OCI-LY1 (cell line): ENCODE measurements around the gene BOC.

Experiments
- CTCF ChIP-seq: fragments of 200-600 bp; sonication (generic), shearing (Covaris generic); IDR thresholded peaks from 2 replicates; pipeline ENCODE4 v1.5.1; 2017; ENCODE audit warnings: mild to moderate bottlenecking, antibody characterized with exemption, low read length, moderate library complexity, mixed read lengths
- EZH2 ChIP-seq: fragments of 200-600 bp; sonication (generic), shearing (Covaris generic); IDR thresholded peaks from 2 replicates; pipeline ENCODE4 v1.8.0; 2017; ENCODE audit warnings: borderline replicate concordance, mixed run types, mild to moderate bottlenecking, antibody characterized with exemption, low read length, moderate library complexity, mixed read lengths

DNA sequence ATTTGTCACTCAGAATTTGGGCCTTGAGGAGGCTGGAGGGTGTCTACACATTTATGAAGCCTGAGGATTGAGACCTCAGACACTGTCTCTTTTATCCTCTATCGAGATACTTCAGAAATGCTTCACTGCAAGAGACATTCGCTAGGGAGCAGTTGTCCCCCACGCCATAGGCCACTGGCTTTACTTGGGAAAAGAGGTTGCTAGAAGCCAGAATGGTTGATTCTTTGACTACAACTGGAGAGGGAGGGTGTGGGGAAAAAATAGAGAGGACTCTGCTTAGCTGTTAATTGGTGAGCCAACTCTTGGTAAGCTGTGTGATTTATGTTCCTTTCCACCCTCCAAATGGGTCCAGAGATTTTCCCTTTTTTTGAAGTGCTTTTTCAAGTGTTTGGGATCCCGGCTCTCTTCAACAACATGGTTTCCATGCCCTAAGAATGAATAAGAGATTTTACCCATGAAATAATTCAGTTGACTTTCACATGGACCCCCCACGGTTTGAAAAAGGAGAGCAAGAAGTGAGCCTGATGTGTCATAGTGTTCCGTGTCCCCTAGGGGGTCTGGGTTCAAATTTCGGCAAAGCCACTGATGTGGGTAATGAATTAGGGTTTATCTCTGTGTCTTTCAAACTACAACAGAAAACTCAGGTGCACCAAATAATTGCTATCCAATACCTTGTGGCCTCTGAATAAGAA, 2.7 kb downstream of the BOC start:
- no peak for TF ChIP-seq EZH2
- TF ChIP-seq CTCF: no peak
